Activated CD8-positive, alpha-beta memory T cell treated with anti-CD3 and anti-CD28 coated beads, Interleukin-2, amount 50 U/mL, for 4 hours (primary cell): ENCODE measurements around the gene TMED1.

Experiments used
- DNase-seq: peaks from one replicate; pipeline ENCODE4 v3.0.0-alpha.2; 2020

The TMED1 gene

DNA sequence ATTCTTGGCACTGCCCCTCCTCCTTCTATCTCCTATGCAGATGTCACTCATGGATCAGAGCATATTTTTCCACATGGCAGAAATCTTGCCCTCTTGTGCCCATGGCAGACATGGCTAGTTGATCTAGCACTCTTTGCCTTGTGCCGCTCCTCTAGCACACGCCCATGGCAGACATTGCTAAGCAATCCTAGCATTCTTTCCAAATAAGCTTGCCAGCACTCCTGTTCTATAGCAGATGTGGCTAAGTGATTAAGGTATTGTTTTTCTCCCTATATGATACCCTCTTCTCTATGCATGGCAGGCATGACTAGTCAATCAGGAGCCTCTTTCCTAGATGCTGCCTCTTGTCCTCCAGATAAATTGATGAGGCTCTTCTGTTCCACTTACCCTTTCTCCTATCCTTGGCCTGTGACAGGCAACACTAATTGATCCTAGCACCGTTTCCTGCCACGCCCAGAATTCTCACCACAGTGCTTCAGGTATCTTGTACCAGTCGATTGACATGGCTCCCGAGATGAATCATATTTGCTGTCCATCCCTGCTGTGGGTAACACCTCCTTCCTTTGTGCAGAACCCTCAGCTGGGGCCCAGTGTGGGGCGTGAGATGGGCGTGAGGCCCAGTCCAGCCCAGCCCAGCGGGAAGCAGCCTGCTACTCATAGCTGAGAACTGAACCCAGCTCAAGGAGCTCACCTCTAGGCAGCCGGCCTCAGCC lies 26.9 kb downstream of the TMED1 start:
- no peak for DNase-seq

DNA sequence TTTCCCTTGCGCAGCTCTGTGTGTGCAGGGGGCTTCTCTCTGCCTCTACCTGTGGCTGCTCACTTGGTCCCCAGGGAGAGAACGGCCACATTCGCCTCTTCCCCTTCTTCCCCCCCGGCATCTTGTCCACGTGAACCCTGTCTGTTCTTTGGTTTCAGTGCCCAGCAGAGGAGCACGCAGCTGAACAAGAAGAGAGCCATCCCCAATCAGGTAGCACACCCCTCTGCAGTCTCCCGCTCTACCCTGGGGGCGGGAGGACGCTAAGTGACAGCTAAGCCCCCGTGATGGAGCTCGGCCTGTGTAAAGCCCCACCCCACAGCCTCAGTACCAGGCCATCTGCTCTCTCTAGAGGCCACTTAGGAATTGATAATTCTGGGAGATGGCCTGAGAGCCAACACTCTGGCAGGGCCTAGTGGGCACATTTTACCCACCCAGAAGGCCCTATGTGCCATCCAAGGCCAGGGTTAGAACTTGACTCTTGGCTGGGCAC lies 30.2 kb downstream of the TMED1 start:
- DNase-seq, result no peak

- no peak for DNase-seq
These were observed 30.8 kb downstream of the TMED1 start for GRCh38 chr19:10805065-10805757.

DNA sequence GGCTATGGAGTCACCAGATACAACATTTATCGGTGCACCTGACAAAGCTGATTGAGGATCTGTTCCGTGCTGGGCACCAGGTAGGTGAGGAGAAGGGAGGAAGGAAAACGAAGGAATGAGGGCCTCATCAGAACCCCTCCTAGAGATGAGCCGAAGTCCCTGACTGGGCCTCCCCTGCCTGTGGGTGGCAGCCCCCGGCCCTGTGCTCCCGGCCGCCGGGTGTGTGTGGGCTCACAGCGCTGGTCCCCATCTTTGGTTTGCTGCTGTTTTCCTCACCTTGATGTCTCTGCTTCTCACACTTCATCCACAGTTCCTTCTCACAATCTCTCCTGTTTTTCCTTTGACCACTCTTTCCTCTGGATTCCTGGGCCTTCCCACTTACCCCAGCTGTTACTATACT lies 32.8 kb downstream of the TMED1 start:
- no peak for DNase-seq

DNA sequence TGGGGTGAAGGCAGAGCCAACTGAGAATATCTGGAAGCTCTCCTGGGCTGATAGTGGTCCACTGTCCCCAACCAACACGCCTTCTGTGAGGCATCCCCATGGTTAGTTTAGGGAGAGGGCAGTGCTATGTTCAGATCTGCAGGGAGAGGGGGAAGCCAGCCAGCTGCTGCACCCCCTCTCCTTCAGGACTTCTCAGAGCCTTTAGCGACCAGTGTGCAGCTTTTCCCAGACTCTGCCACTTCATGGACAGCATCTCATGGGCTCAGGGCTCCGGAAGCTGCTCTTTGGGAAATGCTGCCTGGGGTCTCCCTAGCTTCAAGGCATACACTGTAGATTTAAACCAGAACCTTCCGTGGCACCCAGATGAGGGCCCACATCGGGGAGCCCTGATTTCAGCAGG lies 33.5 kb downstream of the TMED1 start:
- DNase-seq, result no peak

GRCh38 chr19:10800488-10800887 lies 35.5 kb downstream of the TMED1 start:
- DNase-seq, result no peak

DNA sequence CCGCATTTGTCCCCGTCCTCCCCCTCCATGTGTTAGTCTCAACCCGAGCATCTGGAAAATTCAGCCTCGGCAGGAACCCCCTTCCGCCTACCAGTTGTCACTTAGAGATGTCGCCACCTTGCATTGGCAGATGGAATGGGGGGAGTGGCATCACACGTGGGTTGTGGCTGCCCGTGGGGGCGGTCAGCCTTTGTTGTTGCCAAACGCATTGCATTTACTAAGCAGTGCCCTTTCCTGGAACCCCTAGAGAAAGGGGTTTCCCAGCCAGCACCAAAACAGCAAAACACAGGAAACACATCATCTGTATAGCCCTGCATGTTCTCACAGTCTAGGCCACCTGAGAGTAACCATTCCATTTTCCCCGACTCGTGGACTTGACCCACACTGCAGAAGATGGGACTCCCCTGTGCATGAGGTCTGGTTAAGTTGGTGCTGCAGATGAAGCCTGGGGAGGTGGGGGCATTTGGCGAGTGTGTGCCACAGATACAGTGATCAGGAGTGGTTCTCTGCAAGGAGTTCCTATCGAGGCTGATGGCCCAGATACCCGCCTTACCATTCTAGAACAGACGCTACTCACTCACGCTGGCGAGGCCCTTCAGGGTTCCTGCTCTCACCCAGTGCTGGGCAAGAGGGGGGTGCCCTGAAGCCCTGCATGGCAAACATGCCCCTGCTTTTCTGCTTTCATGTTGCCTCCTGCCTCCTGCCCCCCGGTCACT lies 38.3 kb downstream of the TMED1 start:
- DNase-seq, result peak; percentile 85

DNA sequence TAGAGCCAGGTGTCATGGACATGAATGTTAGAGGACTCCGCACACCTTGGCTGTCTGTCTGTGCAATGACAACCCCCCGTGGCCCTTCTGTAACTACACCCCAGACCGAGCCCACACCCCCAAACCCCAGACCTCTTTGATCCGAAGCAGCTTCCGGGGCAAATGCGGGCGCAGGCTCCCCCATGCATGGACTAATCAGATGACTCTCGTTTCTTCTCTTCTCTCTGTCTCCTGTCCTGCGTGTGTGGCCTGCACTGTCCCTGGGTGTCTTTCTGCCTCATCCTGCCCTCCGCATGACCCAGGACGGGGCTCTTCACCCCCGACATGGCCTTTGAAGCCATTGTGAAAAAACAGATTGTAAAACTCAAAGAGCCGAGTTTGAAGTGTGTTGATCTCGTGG lies 38.9 kb downstream of the TMED1 start:
- DNase-seq, result peak; percentile 47

DNA sequence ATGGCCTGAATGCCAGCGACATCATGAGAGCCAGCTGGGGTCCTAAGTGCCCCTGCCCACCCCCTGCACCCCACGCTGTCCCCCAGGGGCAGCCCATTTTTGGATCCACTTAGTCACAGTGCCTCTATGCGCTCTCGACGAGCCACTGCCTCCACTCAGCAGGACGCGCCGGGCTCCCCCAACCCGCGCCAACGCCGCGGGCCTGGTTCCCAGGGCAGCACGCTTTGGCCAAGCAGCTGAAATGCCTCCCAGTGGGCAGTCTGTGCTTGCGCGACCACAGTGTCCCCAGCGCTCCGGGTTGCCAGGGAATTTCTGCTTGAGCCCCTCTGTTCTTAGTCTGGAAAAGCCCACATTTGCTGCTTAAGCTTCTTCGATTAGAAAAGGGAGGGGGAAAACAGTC lies 39.4 kb downstream of the TMED1 start:
- DNase-seq, result no peak

DNA sequence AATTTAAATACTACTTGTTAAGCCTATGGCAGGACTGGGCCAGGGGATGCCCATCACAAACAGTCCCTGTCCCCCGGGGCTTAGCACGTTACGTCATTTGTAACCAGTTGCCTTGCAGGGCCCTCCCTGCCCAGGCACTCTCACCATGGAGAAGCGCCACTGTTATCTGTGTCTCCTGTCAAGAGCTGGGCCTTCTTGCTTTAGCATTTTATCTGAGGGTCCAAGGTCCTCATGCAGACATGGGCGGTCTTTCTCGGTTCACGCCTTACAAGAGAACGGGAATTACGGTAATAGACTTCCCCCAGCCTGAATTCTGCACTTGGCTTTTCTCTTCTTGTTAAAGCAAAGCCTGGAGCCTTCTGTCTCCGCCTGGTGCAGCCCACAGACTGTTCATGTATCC lies 46.1 kb downstream of the TMED1 start:
- DNase-seq, result no peak

GRCh38 chr19:10788146-10788545 lies 47.9 kb downstream of the TMED1 start:
- DNase-seq, result no peak

DNA sequence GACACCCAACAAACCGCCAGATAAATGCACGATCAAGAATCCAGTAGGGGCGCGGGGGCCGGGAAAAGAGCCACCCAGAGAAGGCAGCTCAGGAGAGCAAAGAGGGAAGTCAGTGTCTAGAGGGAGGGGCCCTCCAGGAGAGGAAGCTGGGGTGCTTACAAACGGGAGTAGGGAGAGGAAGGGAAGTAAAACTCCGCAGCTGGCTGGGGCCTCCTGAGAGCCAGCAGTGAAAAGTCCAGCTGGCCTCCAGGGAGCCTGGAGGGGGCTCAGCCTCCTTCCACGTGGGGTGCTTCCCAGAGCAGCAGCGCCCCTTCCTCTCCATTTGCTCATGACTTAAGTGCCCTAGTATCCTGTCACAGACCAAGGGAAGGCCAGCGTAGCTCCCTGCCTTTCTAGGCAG lies 51.8 kb downstream of the TMED1 start:
- no peak for DNase-seq

- DNase-seq, result no peak
These were observed 53.2 kb downstream of the TMED1 start for GRCh38 chr19:10782795-10783194.
